AG10803 (cell line): Measurements from ENCODE around the gene PPIL1.
"Not testable (repeated sequence)": the region's sequence is repeated elsewhere in the genome, so short reads cannot be mapped to it uniquely, and the experiment has no call there.

ENCODE experiments used
- DNase-seq: peaks from one replicate; pipeline ENCODE4 v3.0.0; 2010; ENCODE audit warnings: low read depth
- H3K4me3 ChIP-seq: 2 replicates; pipeline ENCODE4 v1.5.1; 2011; ENCODE audit warnings: mild to moderate bottlenecking, low read length, control low read depth
- CTCF ChIP-seq: conservative IDR thresholded peaks from 2 replicates; pipeline ENCODE4 v1.5.1; 2011; ENCODE audit warnings: mild to moderate bottlenecking, low read length, control low read depth, inconsistent platforms

PPIL1 gene

GRCh38 chr6:36904851-36905393, 30.3 kb upstream of the PPIL1 start:
- DNase-seq, result no peak
- TF ChIP-seq CTCF, result no peak
- no peak overlapping the region for H3K4me3 ChIP-seq

- DNase-seq, result peak; percentile 28
- no peak for TF ChIP-seq CTCF
- H3K4me3 ChIP-seq, result no peak overlapping the region
Observed at GRCh38 chr6:36904114-36904513, 29.5 kb upstream of the PPIL1 start.

- TF ChIP-seq CTCF, result peak; percentile 32
- no peak for DNase-seq
- no peak overlapping the region for H3K4me3 ChIP-seq
Observed at GRCh38 chr6:36897609-36898008, 23.0 kb upstream of the PPIL1 start.

- DNase-seq, result no peak
- no peak for TF ChIP-seq CTCF
- H3K4me3 ChIP-seq, result no peak overlapping the region
Observed at GRCh38 chr6:36893976-36894932, 19.7 kb upstream of the PPIL1 start.

- not testable (repeated sequence) for H3K4me3 ChIP-seq, DNase-seq
Observed at GRCh38 chr6:36891153-36891552, 16.6 kb upstream of the PPIL1 start.

- no peak for TF ChIP-seq CTCF
- H3K4me3 ChIP-seq, result no peak overlapping the region
- DNase-seq, result no peak
Observed at GRCh38 chr6:36890112-36890663, 15.6 kb upstream of the PPIL1 start.

GRCh38 chr6:36888654-36889481, 14.3 kb upstream of the PPIL1 start:
- no peak for DNase-seq
- TF ChIP-seq CTCF, result no peak
- H3K4me3 ChIP-seq, result no peak overlapping the region
